ENCODE data around the gene RAPGEF5. TPM values are rescaled to one million over a fixed set of nuclear protein-coding genes. Genes with fewer than 3 reads are reported as not detected.

Gene RAPGEF5
- total RNA-seq, 1 donor from 2014 or later: 43.9 TPM

DNA sequence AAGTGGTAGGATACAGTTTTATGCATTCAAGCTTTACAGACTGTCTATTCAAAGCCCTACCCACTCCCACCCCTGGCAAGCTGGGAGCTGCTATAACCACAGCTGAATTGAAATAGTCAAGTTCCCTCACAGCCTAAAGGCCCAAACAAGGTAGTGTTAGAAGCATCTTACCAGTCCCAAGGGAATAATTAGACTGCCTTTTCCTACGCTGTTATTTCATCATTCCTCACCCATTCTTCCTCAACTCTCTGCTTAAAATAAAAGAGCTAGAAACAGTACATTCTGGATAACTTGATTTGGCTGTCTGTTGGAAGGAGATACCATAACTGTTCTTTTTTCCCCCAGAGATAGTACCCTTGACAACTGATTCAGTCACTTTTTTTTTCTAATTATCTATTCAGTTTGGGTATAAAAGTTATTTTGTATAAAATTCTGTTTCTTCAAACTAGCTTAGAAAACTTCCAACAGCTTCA lies 54.0 kb downstream of the RAPGEF5 start:
- no peak for DNase-seq

DNA sequence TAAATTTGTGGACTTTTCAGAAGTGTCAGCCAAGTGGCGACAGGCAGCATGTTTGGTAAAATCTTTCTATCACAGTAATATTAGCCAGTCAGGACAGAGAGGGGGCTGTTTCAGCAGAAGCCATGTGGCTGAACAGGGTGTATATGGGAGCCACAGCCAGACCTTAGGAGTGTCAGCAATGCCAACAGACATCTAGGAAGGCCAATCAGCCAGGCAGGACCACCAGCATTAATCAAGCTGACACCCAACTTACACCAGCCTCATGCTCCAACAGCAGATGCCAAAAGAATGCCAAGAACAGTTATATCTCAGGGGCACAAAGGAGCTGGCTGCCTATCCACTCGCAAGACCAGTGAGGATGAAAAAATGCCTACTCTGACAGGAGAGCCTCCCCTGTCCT lies 54.8 kb downstream of the RAPGEF5 start:
- no peak for DNase-seq

DNA sequence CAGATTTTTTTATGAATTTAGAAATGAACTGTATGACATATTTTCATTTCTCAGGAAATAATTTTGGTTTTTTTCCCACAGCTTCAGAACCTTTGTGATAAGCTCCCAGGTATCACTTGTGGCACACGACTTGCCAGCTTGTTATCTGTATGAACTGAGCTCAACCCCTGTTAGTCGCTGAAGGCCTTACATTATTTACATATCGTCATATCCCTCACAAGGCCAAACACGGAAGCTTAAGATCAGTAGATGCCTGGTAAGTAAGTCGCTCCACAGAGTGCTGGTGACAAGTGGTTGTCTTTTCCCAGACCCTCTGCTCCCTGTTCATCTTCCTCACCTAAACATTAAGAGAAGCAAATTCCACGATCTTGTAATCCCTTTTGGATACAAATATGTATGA lies 55.2 kb downstream of the RAPGEF5 start:
- no peak for DNase-seq

DNA sequence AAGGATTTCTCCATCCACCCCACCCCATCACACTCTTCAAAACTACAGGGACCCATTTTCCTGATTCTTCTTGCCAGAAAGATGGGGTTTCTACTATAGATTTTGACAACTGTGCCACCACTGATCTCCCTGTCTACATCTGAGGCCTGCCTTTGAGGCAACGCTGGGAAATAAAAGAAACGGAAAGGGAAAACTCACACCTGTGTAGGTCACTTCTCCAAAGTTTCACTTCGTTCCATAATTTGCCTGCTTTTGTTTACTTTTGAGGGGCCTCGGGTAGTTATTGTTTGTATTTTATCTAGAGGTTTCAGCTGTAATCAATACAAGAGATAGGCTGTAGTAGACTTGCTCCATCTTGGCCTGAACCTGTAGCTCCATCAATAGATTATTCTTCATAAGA lies 56.1 kb downstream of the RAPGEF5 start:
- DNase-seq: no peak

DNA sequence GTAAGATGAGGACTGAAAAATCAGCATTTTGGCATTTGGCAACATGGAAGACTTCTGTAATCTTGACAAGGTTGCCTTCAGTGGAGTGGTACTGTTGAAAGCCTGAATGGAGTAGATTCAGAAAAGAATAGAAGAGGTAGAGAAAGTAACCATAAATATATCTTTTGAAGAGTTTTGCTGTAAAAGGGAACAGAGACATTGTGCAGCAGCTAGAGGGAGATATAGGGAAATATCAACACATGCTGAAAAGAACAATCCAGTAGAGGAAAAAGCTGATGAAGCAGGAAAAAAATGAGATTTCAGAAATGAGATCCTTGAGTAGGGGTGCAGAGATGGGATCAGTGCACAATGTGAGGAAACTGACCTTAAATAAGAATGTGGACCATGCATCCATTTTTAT lies 60.0 kb downstream of the RAPGEF5 start:
- no peak for DNase-seq

DNA sequence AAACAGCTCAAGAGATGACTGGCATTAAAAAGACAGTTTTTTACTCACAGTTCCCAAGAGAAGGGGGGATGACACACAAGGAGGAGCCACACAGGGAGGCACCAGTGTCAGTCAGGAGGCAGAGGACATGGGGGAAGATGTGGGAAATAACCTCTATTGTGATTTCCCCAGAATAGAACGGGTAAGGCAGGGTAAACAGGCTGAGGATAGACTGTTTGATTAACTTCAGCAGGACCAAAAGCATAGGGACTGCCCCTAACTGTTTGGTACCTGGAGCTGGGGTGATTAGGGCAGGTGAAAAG lies 60.7 kb downstream of the RAPGEF5 start:
- no peak for DNase-seq

DNA sequence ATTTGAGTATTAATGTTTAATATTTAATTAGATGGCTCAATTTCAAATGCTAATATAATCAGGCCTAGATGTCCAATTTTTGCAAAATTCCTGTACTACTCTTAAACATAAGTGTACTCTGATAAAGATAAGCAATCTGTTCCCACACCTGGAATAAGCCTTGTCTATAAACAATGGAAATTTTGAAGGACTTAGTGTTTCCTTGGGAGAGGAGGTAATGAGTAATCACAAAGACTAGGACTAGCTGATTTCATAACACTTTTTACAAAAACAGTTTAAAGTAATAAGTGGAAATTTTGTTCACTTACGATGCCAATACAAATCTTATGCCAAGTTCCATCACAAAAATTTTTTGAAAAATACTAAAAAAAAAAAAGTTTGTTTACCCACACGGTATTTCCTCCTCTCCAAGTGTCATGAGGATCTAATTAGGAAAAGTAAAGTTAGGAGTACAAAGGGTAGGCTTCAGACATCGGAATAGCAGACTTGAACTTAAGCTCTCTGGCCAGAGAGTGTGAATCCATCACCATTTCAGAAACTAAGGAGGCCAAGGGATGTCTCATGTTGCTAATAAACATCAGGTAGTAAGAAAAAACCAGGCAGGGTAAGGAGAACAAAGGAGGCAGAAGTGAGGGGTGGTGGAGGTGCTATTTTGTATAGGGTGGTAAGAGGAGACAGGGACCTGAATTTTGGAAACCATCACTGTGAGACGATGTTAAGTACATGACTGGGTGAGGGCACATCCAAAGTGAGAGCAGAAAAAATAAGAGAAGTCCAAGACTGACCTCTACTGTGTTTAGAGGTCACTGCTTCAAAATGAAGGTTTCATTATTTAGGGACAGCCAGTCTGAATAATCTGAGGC lies 61.3 kb downstream of the RAPGEF5 start:
- DNase-seq: no peak

DNA sequence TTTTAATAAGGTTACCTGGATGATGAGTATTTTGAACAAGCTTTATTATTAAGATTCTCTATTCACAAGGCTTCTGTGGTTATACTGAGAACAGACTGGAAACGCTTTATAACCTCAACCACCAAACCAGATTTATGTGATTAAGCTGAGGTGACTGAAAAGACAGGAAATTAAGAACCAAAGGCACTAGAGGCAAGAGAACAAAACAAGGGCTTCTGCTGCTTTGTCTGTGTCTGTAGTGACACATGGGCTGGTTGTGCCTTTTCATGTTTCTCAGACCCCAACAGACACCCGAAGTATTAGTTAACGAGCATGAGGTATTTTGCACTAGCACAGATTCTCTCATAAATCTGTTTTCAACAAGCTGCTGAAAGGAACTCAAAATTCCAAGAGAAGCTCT lies 64.4 kb downstream of the RAPGEF5 start:
- DNase-seq: no peak

DNA sequence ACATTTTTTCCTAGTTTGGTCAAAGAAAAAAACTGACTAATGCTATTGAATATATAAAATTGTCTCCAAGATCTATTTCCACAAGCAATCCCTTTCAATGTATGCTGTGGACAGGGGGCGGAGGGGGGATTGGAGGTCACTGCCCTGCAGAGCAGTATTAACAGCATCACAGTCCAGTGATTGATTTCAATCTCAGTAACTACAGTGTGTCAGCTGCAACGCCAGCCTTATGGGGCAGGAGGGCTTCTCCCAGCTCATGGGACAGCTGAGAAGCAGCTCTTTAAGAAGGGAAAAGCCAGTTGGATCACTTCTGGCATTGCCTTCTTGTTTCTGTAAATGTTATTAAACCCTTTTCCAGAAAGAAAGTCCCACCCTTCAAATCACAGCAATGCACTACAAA lies 65.0 kb downstream of the RAPGEF5 start:
- DNase-seq: no peak

DNA sequence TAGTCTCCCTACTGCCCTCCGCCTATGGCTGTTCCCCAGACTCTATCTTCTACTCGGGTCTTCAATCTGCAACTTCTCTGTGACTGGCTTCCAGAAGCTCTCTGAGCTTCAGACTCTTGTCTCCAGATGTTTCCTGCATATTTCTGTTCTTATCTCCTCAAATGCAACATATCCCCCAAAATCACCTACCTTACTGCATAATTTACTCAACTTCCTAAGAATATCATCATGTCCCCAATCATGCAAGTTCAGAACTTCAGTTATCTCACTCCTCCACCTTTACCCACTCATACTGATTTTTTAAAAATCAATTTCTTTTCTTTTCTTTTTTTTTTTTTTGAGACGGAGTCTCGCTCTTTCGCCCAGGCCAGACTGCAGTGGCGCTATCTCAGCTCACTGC lies 68.8 kb downstream of the RAPGEF5 start:
- no peak for DNase-seq

DNA sequence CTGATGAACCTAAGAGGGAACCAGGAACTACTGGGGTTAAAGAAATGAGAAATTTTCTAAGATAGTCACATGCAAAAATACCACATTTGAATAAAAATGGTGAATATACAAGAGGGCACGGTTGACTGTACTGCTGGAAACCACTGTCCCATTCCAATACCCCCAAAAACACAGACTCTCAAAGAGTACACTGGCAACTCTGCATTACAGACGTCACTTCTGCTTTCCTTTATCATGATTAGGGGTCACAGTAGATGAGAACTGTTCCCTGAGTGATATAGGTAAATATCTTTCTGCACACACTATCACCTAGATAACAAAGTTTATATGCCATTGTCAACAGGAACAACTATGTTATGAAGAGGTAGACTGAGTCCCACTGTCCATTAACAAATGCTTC lies 69.5 kb downstream of the RAPGEF5 start:
- DNase-seq: no peak

DNA sequence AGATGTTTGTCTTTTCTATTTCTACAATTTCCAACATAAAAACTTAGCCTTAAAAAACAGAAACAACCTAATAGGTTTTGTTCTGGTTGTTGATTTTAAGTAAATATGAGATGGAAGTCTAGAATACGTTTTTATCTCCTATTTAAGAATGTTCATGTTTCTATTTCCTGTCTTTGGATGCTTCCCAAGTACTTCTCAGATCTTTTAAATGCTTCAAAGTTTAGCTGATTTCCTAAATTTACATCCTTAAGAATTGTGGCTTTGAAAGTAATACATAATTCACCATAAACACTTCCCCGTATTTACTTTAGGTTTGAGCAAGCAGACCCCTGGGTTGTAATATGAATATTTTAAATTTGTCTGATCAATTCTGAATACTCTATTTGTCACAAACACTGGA lies 70.5 kb downstream of the RAPGEF5 start:
- no peak for DNase-seq

DNA sequence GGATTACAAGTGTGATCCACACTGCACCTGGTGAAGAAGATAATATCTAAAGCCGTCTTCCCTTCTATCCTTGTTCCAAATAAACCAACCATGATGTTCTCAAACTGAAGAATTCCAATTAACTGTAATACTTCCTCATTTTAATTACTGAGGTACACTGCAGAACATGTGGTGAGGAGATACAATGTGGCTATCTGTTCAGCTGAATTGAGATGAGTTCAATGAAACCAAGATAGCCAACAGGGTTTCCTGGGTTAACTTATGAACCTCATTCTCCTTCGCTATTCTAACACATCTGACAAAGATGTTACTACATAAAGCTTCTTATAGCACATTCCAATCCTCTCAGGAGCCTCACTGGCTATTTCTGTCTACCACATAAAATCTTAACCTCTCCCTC lies 75.5 kb downstream of the RAPGEF5 start:
- no peak for DNase-seq

DNA sequence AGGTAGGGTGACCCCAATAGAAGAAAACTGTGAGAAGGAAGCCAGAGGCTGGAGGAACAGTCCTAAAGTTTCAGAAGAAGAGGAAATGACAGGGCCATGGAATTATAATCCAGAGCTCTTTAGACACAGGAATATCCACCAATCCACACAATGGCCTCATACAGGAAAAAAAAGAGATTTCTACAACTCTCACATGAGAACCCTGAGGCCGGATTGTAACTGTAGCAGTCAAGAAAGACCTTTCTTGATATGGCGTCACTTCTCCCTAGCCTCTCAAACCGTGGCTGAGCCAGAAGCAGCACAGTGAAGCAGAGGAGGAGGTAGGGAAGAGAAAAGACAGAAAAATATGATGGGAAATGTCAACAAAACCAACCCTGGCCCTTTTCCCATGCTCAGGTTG lies 76.9 kb downstream of the RAPGEF5 start:
- DNase-seq: no peak

DNA sequence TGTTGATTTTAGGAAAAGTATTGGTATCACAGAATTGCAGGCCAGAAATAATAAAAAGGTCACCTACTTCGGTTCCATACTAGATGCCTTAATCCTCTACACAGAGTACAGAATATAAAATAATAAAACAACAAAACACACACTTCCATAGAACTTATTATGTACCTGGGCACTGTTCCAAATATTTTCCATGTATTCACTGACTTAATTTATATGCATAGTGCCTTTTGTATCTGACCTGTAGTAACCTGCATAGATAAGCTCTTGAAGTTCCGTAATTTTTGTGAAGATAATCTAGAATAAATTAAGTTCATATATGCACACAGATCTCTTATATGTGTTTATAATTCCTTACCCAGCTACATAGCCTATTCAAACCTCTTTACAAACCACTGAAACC lies 78.3 kb downstream of the RAPGEF5 start:
- no peak for DNase-seq

DNA sequence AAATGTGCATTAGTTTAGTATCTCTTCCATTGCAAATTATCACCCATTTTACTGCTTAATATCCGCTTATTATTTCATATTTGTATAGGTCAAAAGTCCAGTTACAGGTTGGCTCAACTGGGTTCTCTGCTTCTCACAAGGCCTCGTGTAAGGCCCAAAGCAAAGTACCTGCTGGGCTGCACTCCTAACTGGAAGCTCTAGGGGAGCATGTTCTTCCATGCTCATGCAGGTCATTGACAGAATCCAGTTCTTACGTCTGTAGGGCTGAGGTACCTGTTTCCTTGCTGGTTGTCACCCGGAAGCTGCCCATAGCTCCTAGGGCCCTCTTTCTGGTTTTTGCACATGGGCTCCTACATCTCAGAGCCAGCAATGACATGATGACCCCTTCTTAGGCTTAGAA lies 79.6 kb downstream of the RAPGEF5 start:
- no peak for DNase-seq

DNA sequence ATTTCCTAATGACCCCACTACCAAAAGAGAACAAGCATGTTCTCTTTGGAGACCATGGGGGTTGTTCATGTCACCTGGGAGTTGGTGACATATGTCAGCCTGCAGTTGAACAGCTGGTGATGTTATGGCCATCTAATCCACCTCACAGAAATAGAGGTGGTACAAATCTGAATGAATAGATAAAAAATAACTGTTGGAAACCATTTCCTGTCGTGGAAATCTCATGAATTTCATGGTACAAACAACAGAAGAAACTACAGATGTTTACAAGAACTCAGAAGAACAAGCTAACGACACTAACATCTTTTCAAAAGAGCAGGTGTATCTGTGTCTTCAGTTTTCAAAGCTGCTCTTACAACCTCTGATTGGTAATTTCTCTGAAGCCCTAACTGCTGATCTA lies 81.3 kb downstream of the RAPGEF5 start:
- DNase-seq: no peak

DNA sequence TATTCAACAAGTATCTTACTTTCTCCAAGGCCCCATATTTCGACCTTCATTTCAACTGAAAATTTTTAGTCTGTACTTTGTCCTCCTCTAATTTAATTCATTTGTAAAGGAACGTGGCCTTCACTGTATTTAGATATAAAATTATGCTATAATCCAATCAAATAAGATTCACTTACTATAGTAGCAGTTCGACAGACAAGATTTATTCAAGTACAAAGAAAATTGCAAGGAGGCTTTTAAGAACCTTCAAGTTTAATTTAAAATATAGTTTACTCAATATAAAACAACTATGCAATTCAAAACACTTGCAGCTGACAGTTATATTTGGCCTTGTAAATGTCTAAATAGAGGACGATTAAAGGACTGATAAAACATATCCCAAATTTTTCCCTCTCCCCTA lies 85.6 kb downstream of the RAPGEF5 start:
- DNase-seq: no peak

DNA sequence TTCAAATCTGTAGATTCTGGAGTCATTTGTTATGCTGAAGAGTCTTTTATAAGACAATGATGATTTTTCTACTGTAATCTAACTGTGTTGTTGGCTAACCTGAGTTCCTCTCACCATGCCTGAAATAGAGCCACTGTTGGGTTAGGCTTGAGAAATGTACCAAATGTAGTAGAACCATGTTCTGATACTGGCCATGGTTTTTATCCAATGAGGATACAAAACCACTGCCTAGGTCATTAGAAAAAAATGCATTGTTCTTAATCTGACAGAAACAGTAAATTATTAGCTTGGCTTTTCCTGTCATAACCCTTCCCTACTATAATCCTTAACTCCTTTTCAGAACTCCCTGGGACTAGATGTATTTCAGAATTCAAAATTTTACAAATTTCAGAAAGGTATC lies 86.6 kb downstream of the RAPGEF5 start:
- DNase-seq: no peak

DNA sequence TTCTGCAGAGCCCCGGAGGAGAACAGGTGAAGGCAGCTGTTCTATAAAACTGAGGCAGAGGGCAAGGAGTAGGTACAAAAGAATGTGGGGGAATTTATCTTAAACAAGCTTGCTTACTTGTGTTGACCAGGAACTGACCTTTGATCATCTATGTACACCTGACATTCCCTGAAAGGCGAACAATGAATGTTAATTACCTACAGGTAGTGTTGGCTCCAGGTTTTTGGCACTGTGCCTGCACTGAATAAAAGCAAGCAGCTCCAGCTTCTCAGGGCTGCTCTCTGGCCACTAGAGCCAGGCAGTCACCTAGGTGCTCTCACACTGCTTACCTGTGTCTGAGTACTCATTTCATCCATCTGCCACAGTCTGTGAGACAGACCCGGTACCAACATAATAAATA lies 87.0 kb downstream of the RAPGEF5 start:
- DNase-seq: no peak

DNA sequence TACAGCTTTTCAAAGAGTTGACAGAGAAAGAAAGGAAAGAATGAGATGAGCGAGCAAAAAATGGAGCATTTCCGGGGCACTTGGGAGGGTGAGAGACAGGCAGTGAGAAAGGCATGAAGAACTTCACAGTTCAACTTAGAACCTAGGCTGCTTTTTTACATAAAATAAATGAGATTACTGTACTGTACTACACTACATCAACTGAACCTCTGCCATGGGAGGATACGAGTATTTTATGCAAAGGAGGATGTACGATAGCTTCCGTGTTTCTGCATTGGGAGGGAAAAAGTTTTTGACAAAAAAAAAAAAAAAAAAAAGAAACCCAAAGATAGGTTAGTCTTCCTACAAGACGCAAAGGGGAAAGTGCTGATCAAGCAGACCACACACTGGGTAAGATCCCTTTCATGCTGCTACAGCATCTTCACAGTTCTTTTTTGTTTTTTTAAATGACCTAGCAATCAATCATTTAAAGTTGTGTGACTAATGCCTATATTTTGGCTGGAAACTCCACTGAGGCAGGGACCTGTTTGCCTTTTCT lies 88.0 kb downstream of the RAPGEF5 start:
- DNase-seq: no peak

DNA sequence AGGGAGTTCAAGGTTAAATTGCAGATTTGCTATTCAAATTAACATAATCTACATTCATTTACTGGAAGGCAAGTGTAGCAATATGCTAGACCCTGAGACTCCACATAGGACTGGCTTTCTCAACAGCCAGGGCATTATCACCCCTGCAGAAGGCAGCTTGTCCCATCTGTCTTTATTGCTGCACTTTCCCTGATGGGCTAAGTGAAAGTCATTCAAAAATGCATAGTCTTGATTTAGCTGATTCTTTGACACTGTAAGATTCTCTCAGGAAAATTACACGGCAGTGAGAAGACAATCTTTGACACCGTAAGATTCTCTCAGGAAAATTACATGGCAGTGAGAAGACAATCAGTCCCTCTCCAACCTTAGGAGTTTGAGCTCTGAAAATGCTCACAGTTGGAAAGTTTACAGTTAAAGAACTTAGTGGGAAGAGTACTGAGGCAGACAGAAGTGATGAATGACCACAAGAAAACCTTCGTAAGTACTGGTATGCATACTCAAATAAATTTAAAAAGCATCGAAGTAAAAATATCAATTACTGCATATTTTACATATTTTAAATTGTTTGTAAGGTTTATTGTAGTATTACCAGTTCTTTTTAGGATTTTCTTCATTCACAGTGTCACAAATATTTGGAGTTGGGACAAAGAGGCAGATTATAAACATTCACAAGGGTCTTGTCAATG lies 88.9 kb downstream of the RAPGEF5 start:
- DNase-seq: no peak

DNA sequence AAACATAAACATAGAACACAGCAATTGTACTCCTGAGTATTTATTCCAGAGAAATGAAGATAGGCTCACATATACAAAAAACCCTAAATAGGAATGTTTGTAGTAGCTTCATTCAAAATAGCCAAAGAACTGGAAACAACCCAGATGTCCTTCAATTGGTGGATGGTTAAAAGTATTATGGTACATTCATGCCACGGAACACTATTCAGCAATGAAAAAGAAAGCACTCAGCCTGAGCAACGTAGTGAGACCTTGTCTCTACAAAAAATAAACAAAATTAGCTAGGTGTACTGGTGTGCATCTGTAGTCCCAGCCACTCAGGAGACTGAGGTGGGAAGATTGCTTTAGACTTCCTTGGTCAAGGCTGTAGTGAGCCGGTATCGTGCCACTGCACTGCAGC lies 94.4 kb downstream of the RAPGEF5 start:
- no peak for DNase-seq

DNA sequence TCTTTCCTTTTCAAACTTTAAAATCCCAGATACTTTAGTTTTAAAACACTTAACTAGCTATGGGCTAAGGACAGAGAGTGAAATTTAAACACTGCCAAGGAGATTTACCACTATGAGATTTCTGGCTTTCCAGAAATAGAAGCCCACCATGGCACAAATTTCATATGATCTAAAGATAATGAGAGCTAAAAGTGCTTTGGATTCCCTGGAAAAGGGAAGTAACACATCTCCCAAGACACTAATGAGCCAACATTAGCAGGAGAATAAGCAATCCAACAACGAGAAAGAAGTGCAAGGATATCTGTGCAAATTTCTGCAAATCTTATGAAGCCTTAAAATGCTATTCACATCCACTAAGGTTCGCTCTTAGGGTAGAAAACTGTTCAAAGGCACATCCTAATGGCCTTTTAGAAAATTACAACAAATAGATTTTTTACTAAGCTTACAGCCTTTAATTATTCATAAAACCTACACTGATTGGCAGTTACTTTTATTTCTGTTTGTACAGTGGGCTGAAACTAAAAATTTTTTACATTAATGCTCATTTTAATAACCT lies 100.3 kb downstream of the RAPGEF5 start:
- DNase-seq: no peak

Measured in skin of body (tissue), 2 donors.